PFSK-1 (cell line): ENCODE measurements around the gene IL9R. TPM values are rescaled to one million over a fixed set of nuclear protein-coding genes. Genes with fewer than 3 reads are reported as not detected.

Experiments used
- FOXP2 ChIP-seq: optimal IDR thresholded peaks from 2 replicates; pipeline ENCODE3; 2011; ENCODE audit warnings: borderline replicate concordance, control low read depth, inconsistent platforms; ENCODE audit not compliant: insufficient read depth; ENCODE audit errors: extremely low read length, extremely low read depth
- POLR2AphosphoS5 ChIP-seq: IDR thresholded peaks from 2 replicates; pipeline ENCODE4 v1.6.1; 2012; ENCODE audit warnings: low read depth, mild to moderate bottlenecking, control low read depth, low read length, moderate library complexity
- REST ChIP-seq, 2 experiments: IDR thresholded peaks; 2 replicates each; pipeline versions ENCODE4 v1.6.1 to v1.8.0; 2011 to 2012; ENCODE audit warnings: low read depth in 2 of 2, low read length in 2 of 2, control low read depth in 1 of 2, inconsistent platforms in 1 of 2, mild to moderate bottlenecking in 1 of 2, moderate library complexity in 1 of 2; ENCODE audit not compliant: insufficient read depth in 1 of 2
- SIN3A ChIP-seq: IDR thresholded peaks from 2 replicates; pipeline ENCODE4 v1.6.1; 2012; ENCODE audit warnings: mild to moderate bottlenecking, low read length, moderate library complexity, borderline replicate concordance; ENCODE audit not compliant: insufficient read depth
- TAF1 ChIP-seq: IDR thresholded peaks from 2 replicates; pipeline ENCODE4 v1.6.1; 2012; ENCODE audit warnings: low read length, control low read depth, borderline replicate concordance; ENCODE audit not compliant: insufficient read depth
- polyA plus RNA-seq: library from polyadenylated mRNA; unstranded; fragments of >200 nt; gene quantifications from one replicate; pipeline ENCODE4 v1.2.1, GENCODE V29; 2012; ENCODE audit warnings: low read depth, missing spikeins; ENCODE audit not compliant: insufficient read length

IL9R gene
- not detected for polyA plus RNA-seq

DNA sequence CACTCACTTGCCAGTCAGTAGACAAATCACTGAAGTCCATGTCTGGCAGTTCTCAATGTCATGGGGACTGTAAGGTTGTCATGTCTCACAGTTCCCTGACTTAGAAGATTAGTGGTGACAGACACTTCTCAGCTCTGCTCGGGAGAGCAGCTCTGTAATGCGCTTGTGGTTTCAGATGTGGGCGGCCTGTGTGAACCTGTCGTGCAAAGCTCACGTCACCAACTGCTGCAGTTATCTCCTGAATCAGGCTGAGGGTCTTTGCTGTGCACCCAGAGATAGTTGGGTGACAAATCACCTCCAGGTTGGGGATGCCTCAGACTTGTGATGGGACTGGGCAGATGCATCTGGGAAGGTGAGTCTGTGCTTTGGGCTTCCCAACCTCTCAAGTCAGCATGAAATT lies at the start of gene IL9R:
IL9R (plus strand) TSS at position 261 of the 400 bp plus-strand sequence; CDS start at position 325, 64 bp downstream.
- TF ChIP-seq POLR2AphosphoS5 = no peak
- no peak for TF ChIP-seq SIN3A
- TF ChIP-seq FOXP2 = no peak
- TF ChIP-seq TAF1 = no peak
- TF ChIP-seq REST (IDR thresholded peaks at IDR 0.05; ENCODE audit: insufficient read depth in 1 of 2, low read depth in 2 of 2, low read length in 2 of 2) = no peak

- TF ChIP-seq TAF1 = no peak
- TF ChIP-seq SIN3A = no peak
- no peak for TF ChIP-seq REST (IDR thresholded peaks at IDR 0.05; ENCODE audit: insufficient read depth in 1 of 2, low read depth in 2 of 2, low read length in 2 of 2)
- no peak for TF ChIP-seq POLR2AphosphoS5
- TF ChIP-seq FOXP2 = no peak
These were observed 48.4 kb upstream of the IL9R start for GRCh38 chrX:155949098-155949497.

DNA sequence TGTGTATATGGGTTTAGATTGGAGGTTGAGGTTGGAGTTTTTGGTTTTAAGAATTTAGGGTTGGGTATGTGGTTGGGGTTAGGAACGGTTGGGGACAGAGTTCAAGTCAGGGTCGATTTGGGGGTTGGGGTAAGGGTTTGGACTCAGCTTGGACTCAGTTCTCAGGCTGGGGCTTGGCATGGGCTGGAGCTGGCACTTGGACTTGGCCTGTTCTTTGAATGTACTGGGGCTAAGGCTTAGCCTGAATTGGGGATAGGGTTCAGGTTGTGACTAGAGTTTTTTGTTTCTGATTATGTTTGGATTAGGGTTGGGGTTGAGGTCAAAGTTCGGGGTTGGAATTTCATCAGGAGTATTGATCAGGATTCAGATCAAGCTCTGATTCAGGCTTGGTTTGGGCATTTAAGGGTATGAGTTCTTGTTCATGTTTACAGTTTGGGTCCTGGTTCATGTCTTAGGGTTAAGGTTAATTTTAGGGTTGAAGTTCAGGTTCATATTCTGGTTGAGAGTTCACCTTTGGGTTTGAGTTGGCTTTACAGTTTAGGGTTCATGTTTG lies 46.2 kb upstream of the IL9R start:
- TF ChIP-seq POLR2AphosphoS5 (no peak), TAF1 (no peak), FOXP2 (no peak), SIN3A (no peak), REST (IDR thresholded peaks at IDR 0.05; ENCODE audit: insufficient read depth in 1 of 2, low read depth in 2 of 2, low read length in 2 of 2) (no peak)

DNA sequence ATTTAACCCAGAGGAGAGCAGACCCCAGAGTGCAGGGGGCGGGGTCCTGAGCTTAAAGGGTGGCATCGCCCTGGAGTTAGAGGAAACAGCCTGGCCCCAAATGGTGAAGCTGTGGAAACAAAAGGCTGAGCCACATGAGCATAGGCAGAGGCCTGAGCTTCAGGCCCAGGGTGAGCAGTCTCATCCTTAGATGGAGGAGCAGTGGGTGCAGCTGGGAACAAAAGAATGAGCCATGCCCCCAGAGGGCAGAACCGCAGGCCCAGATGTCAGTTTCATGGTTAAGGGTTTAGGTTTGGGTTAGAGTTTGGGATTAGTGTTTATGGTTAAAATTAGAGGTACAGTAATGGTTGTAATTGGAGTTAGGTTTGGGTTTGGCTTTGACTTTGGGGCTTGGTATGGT lies 44.4 kb upstream of the IL9R start:
- TF ChIP-seq POLR2AphosphoS5 (no peak), REST (IDR thresholded peaks at IDR 0.05; ENCODE audit: insufficient read depth in 1 of 2, low read depth in 2 of 2, low read length in 2 of 2) (no peak), SIN3A (no peak), FOXP2 (no peak), TAF1 (no peak)

GRCh38 chrX:155954793-155955192 lies 42.7 kb upstream of the IL9R start:
- TF ChIP-seq TAF1 = no peak
- no peak for TF ChIP-seq SIN3A
- TF ChIP-seq FOXP2 = no peak
- TF ChIP-seq POLR2AphosphoS5 = no peak
- TF ChIP-seq REST (IDR thresholded peaks at IDR 0.05; ENCODE audit: insufficient read depth in 1 of 2, low read depth in 2 of 2, low read length in 2 of 2) = no peak
